ENCODE results near the gene MAB21L3.

- no peak for TF ChIP-seq CTCF (IDR thresholded peaks at IDR 0.05)
- no peak for TF ChIP-seq EZH2 (IDR thresholded peaks at IDR 0.05)
- no peak for TF ChIP-seq EZH2phosphoT487 (IDR thresholded peaks at IDR 0.05)
Observed at GRCh38 chr1:116182019-116182714, 71.0 kb downstream of the MAB21L3 start.
